GM12874 (cell line): ENCODE results near the gene GAS2L3.

Experiments used
- CTCF ChIP-seq: IDR thresholded peaks from 2 replicates; pipeline ENCODE4 v1.5.1; 2011; ENCODE audit warnings: low read depth, mild to moderate bottlenecking, control low read depth, low read length, moderate library complexity; ENCODE audit not compliant: insufficient read depth

GAS2L3 gene

GRCh38 chr12:100608776-100609175, 35.3 kb downstream of the GAS2L3 start:
- TF ChIP-seq CTCF, result no peak

DNA sequence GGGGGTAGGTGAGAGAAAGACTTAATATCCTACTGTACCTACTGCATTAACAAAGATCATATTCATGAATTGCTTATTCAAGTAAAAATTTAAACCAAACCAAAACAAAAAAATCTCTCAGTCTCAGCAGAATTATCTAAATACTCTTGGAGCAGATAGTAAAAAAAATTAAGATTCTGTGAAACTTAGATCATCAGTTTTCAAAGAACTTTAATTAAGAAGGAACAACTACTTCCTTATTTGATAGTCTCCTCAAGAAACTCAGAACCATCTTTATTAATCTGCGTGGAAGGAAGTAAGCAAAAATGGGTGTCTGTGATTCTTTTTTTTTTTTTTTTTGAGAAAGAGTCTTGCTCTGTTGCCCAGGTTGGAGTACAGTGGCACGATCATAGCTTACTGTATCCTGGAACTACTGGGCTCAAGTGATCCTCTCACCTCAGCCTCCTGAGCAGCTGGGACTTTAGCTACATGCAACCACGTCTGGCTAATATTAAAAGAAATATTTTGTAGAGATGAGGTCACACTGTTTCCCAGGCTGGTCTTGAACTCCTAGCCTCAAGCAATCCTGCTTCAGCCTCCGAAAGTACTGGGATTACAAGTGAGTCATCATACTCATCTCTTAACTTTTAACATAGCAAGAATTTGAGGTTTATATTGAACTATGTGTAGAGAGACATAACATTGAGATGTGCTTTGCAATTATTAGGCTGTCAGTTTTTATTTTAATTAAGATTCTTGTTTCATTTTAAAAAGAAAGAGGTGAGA, 37.4 kb downstream of the GAS2L3 start:
- no peak for TF ChIP-seq CTCF

- TF ChIP-seq CTCF, result no peak
Measured at GRCh38 chr12:100612606-100613005, 39.1 kb downstream of the GAS2L3 start.

- TF ChIP-seq CTCF, result no peak
Measured at GRCh38 chr12:100624571-100624970, 51.1 kb downstream of the GAS2L3 start.

DNA sequence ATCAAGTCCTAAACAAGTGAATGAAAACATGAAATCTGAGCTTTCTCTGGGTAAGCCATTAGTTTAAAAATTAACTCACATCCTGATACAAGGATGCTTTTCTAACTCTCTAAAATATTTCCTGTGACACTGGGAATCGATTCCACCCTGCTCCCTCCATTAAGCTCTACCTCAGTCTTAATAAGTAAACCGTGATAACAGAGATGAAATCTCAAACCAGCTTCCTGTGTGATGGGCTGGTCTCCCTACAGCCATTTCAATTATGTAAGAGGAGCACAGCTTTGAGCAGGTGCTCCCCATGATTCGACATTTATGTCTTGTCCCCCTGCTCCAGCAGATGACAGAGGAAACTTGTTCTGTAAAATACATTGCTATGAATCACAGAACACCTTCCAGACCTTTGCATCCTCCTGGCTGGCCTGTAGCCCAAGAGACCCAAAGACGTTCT, 59.0 kb downstream of the GAS2L3 start:
- no peak for TF ChIP-seq CTCF

DNA sequence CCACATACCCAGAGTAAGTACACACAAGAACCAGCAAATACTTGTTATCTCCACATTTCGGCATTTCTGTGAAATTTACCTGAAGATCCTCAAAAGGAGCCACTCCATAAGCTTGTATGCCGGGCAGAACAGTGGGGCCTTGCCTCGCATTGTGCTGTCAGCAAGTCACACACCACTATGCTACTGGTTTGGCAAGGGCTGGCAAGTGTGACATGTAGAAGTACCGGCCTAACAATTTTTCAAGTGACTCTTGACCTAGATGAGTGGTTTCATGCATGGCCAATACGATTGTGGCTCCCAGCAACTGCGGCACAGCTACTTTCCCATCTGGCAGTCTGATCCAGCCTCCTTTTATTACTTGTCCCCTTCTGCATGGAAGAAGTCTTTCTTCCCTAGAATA, 69.8 kb downstream of the GAS2L3 start:
- TF ChIP-seq CTCF, result no peak

GRCh38 chr12:100646896-100647295, 73.4 kb downstream of the GAS2L3 start:
- no peak for TF ChIP-seq CTCF
